Stomach smooth muscle (tissue), 2 donors: ENCODE results near the gene ETV1.

Experiments
- H3K27ac ChIP-seq: one replicate; pipeline ENCODE4 v1.7.0; 2013; ENCODE audit warnings: mild to moderate bottlenecking, low read length, inconsistent platforms
- H3K27me3 ChIP-seq, 2 donors: one replicate each; pipeline ENCODE4 v1.7.0; 2013; ENCODE audit warnings: low read length in 2 of 2; ENCODE audit not compliant: insufficient read depth in 2 of 2, control insufficient read depth in 1 of 2
- H3K36me3 ChIP-seq, 2 donors: one replicate each; pipeline ENCODE4 v1.7.0; 2013; ENCODE audit warnings: low read length in 2 of 2; ENCODE audit not compliant: control insufficient read depth in 2 of 2, insufficient read depth in 2 of 2
- H3K4me1 ChIP-seq: one replicate; pipeline ENCODE4 v1.7.0; 2013; ENCODE audit warnings: low read length; ENCODE audit not compliant: control insufficient read depth, insufficient read depth
- H3K4me3 ChIP-seq, 2 donors: one replicate each; pipeline ENCODE4 v1.7.0; 2013; ENCODE audit warnings: low read length in 2 of 2
- H3K9ac ChIP-seq, 2 donors: one replicate each; pipeline ENCODE4 v1.7.0; 2013; ENCODE audit warnings: low read length in 2 of 2, mild to moderate bottlenecking in 1 of 2
- H3K9me3 ChIP-seq, 2 donors: one replicate each; pipeline ENCODE4 v1.7.0; 2013; ENCODE audit warnings: low read length in 2 of 2; ENCODE audit not compliant: control insufficient read depth in 2 of 2
- donor health status: healthy.
- donor health status: Pancreatic carcinoma.

ETV1 gene

DNA sequence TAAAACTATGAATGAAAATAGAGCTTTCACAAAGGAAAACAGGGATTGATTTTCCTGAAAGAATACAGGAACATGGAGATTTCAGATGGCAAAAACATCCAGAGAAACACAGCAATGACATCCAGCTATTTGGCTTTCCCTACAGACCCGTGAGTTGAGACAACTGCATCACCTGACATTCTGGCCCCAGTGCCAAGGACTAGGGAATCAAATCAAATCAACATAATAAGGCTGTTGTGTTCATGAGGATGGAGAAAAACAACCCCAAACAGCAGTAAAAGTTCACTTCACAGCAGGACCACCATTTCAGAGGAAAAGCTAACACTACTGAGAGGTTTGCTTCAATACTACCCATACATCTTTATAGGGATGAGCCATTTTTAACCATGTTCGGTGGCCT, 25.5 kb downstream of the ETV1 start:
- no peaks in the 10 kb centered on the region for H3K27me3 ChIP-seq
- H3K36me3 ChIP-seq: no peaks in the 10 kb centered on the region
- H3K4me1 ChIP-seq: no peaks in the 10 kb centered on the region
- no peak overlapping the region for H3K4me3 ChIP-seq
- no peaks in the 10 kb centered on the region for H3K9me3 ChIP-seq
- no peak overlapping the region for H3K9ac ChIP-seq
- H3K27ac ChIP-seq: no peak overlapping the region

DNA sequence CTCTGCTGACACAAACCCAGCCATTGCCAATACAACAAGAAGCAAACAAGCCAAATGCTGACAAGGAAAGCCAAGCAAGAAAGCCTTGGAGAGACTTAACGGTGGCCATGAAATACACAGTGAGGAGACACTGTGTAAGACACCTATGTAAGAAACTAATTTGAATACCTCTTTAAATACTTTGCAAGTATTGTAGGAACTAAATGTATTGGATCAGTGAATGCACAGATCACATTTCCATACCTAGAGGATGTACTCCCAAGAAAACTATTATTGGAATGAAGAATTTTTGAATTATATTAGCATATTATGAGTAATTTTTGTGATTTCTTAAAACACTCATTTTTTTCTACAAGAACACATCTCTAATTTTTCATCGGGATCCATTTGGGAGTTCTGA, 34.0 kb downstream of the ETV1 start:
- Histone ChIP-seq H3K4me1 (no peaks in the 10 kb centered on the region), H3K27me3 (no peaks in the 10 kb centered on the region), H3K9ac (no peak overlapping the region), H3K9me3 (no peaks in the 10 kb centered on the region), H3K36me3 (no peaks in the 10 kb centered on the region), H3K27ac (no peak overlapping the region), H3K4me3 (no peak overlapping the region)

DNA sequence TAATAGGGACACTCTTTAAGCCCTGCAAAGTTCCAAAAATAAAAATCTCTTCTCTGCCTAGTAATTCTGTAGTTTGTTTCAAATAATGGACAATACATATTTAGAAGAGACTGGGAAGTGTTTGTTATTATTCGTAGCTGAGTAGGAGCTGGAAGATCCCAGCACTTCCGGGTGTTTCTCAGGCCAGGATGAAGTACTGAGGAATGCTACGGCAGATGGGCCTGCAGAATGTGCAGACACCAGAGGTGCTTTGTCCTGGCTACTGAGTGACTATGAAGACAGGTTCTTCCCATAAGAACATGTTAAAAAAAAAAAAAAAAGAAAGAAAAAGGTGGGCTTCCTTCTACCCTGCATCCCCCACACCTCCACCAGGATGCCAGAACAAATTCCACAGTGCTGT, 36.1 kb downstream of the ETV1 start:
- Histone ChIP-seq H3K4me1 (no peaks in the 10 kb centered on the region), H3K36me3 (no peaks in the 10 kb centered on the region), H3K27me3 (no peaks in the 10 kb centered on the region), H3K9me3 (no peaks in the 10 kb centered on the region), H3K9ac (no peak overlapping the region), H3K27ac (no peak overlapping the region), H3K4me3 (no peak overlapping the region)

DNA sequence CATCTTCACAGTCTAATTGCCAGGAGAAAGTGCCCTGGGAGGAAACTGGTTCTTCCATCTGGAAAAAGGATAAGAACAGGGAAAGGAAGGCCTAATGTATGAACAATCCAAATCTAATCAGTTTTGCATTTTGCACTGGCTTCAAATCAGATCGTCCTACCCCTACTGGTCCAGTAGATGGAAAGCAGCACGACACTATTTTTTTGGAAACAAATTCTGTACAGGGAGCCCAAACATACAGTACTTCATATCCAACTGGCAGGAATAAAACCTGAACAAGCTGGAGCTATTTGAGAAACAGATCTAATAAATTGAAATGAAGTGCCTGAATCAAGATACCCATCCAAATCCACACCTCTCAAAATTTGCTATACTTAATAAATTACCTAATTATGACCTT, 36.5 kb downstream of the ETV1 start:
- H3K4me3 ChIP-seq: no peak overlapping the region
- no peaks in the 10 kb centered on the region for H3K4me1 ChIP-seq

DNA sequence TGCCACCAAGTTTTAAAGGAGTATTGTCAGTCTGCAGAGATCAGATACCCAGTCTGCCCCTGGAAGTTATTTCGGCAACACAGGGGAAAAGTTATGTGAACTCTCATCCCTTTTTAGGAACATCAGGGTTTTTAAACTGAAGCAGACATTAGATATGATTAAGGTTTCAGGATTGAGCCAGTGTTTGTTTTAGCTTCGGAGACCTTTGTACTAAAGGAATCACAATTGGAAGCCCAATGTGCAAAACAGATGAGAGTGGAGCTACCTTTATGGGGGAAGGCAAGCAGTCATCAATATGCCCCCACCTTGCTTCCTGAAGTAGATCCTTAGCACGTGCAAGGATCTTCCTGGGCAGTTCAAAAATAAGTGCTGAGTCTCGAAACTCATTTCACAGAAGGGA, 39.5 kb downstream of the ETV1 start:
- no peak overlapping the region for H3K9ac ChIP-seq
- no peaks in the 10 kb centered on the region for H3K9me3 ChIP-seq
- H3K4me3 ChIP-seq: no peak overlapping the region
- no peak overlapping the region for H3K27ac ChIP-seq
- H3K4me1 ChIP-seq: no peaks in the 10 kb centered on the region
- no peaks in the 10 kb centered on the region for H3K27me3 ChIP-seq
- no peaks in the 10 kb centered on the region for H3K36me3 ChIP-seq

More for the DNA sequence above, 36.5 kb downstream of the ETV1 start:
- Histone ChIP-seq H3K27me3 (no peaks in the 10 kb centered on the region), H3K27ac (no peak overlapping the region), H3K36me3 (no peaks in the 10 kb centered on the region), H3K9me3 (no peaks in the 10 kb centered on the region), H3K9ac (no peak overlapping the region)

DNA sequence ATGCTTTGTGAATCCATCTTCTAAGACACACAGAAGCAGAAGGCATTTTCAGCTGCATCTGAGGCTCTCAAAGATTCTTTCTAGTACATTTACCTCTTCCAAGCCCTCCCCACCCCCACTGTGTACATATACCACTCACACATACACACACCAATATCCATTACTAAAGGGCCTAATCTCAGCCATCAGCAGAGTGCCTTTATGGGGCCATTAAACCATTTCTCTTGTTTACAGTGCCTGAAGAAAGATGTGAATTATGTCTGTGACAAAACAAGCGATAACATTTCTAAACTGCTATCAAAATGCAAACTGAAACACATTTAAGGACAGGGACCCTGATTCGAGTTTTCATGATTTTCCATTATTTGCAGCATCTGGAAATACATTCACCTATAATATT, 40.0 kb downstream of the ETV1 start:
- no peak overlapping the region for H3K27ac ChIP-seq
- H3K4me3 ChIP-seq: no peak overlapping the region
- no peaks in the 10 kb centered on the region for H3K27me3 ChIP-seq
- no peaks in the 10 kb centered on the region for H3K4me1 ChIP-seq
- no peaks in the 10 kb centered on the region for H3K9me3 ChIP-seq
- no peak overlapping the region for H3K9ac ChIP-seq
- no peaks in the 10 kb centered on the region for H3K36me3 ChIP-seq

DNA sequence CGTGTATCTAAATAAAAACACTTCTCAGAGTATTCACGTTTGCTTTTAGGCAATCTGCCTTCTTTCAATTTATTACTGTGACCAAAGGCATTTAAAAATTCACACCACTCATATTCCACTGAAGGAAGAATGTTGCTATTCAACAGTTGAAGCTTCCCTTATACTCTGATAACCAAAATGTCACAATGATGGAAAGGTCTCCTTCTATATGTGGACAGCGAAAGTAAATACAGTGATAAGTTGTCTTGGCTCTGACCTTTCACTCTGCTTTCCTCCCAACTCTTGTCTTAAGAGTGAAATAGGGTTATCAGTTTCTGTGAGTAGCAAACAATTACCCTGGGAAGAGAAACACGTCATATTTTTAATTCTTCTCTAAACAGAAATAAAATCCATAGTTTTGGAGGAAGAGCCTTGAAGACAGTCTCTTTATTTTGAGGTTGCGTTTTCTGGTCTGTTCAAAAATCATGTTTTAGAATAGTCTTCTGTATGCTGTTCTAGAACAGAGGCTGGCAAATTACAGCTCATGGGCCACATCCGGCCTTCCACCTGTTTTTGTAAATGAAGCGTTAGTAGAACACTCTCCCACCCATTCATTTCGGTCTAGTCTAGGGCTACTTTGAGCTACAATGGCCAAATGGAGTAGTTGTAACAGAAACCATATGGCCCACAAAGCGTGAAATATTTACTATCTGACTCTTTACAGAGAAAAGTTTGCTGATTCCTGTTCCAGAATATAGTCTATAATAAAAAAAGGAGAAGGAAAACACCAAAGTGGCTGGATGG, 41.3 kb downstream of the ETV1 start:
- no peaks in the 10 kb centered on the region for H3K9me3 ChIP-seq
- no peak overlapping the region for H3K4me3 ChIP-seq
- no peaks in the 10 kb centered on the region for H3K27me3 ChIP-seq
- H3K9ac ChIP-seq: no peak overlapping the region
- H3K27ac ChIP-seq: no peak overlapping the region
- no peaks in the 10 kb centered on the region for H3K36me3 ChIP-seq
- no peaks in the 10 kb centered on the region for H3K4me1 ChIP-seq

DNA sequence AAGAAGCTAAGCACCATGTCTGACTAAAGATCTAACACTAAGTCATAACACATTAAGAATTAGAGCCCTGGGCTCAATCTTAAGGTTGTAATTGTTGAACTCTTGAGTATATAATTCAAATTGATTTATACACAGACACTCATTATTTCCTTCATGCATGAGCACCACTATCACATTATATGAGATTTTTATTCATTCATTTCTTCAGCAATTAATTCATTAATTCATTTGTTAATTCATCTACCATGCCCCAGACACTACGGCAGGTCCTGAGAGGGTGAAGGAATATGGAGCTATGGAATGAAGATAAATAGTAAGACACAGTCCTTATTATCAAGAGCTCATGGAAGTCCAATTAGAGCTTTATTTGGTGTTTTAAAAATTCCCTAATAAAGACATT, 41.9 kb downstream of the ETV1 start:
- Histone ChIP-seq H3K9me3 (no peaks in the 10 kb centered on the region), H3K9ac (no peak overlapping the region), H3K36me3 (no peaks in the 10 kb centered on the region), H3K4me1 (no peaks in the 10 kb centered on the region), H3K27ac (no peak overlapping the region), H3K27me3 (no peaks in the 10 kb centered on the region), H3K4me3 (no peak overlapping the region)

DNA sequence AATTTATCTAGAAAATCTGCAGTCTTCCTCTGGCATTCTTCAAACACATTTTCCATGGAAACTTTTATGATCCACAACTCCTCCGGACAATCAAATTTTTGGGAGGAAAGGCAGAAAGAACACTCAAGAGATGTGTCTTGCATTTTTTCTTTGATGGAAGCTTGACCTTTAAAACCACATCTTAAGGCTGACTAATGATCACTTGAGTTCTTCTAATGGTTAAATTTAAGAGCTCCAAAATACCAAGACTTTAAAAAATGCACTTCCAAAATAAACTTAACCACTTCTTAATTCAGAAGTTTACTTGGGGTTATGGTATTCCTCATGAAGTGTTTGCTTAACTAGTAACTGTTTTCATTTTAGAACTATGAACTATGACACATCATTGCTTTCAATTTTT, 43.3 kb downstream of the ETV1 start:
- no peak overlapping the region for H3K9ac ChIP-seq
- H3K9me3 ChIP-seq: no peaks in the 10 kb centered on the region
- no peaks in the 10 kb centered on the region for H3K4me1 ChIP-seq
- H3K36me3 ChIP-seq: no peaks in the 10 kb centered on the region
- no peak overlapping the region for H3K4me3 ChIP-seq
- no peaks in the 10 kb centered on the region for H3K27me3 ChIP-seq
- H3K27ac ChIP-seq: no peak overlapping the region

DNA sequence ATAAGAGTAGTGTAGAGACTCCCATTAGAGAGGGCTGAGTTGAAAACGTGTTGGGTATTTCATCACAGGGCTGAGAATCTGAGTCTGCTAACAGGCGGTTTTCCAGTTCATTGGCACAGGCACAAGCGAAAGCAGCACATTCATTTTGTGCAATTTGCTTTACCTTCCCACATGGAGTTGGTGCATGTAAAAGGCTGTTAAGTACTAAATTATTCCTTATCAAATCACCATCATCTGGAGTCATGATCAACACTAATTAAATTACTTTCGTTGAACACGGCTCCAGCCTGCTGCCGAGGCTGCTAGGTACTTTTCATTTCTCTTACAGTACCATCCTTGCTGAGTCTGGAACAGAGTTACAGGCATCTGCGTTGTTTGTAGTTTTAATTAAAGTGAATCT, 43.8 kb downstream of the ETV1 start:
- H3K9me3 ChIP-seq: no peaks in the 10 kb centered on the region
- H3K4me3 ChIP-seq: peak overlapping the region in 1 of 2 donors; percentile 35
- no peak overlapping the region for H3K9ac ChIP-seq
- H3K27ac ChIP-seq: no peak overlapping the region
- no peaks in the 10 kb centered on the region for H3K36me3 ChIP-seq
- H3K27me3 ChIP-seq: no peaks in the 10 kb centered on the region
- H3K4me1 ChIP-seq: no peaks in the 10 kb centered on the region

DNA sequence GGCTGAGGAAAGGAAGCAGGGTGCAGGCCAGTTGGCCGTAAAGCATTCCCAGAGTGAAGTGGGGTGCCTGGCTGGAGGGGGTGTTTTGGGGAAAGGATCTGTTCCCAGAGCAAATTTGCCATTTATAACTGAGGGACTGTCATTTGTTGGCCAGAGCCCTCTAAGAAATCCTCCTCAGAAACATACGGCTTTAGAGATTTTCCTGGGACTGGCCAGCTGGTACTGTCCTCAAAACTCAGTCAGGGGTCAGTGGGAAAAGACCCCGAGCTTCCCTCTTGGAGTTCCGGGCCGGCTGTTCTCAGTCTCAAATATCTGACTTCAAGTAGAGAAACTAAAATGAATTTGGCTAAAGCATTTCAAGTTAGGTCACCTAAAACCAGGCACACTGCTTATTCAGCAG, 55.9 kb downstream of the ETV1 start:
- peak overlapping the region; percentile 3 for H3K27ac ChIP-seq
- no peaks in the 10 kb centered on the region for H3K27me3 ChIP-seq
- H3K4me3 ChIP-seq: peak overlapping the region; percentile 10 to 37
- peaks cover 8% of the 10 kb centered on the region for H3K4me1 ChIP-seq
- peak overlapping the region in 1 of 2 donors; percentile 1 for H3K9ac ChIP-seq
- no peaks in the 10 kb centered on the region for H3K36me3 ChIP-seq
- H3K9me3 ChIP-seq: no peaks in the 10 kb centered on the region
